ENCODE data around the gene DLGAP1.

DLGAP1 gene

DNA sequence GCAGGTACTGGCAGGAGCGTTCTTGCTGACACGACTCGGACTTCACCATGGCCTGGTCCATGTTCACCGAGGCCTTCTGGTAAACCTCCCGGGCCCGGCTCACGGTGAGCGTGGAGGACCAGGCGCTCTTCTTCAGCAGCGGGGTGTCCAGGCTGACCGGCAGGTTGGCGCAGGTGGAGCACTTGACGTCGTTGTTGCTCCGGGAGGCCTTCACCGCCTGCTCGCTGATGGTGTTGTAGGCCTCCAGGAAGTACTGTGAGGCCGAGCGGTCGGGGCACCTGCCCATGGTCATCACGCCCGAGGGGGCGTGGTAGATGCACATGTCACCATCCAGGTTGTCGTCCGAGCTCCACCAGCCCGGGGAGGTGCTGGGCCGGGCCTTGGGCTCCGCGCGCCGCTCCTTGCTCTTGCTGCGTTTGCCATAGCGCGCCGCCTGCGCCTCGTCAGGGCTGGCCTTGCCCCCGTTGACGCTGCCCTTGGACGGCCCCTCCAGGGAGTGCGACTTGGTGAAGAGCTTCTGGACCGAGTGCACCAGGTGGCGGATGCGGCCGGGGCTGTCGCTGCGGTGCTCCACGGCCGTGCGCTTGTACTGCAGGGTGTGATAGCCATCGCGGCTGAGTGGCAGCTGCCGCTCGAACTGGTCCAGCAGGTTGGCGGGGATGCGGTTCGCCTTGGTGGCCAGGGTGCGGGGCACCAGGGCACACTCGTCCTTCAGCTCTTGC lies 575.8 kb downstream of the DLGAP1 start:
- DNase-seq = no peak

- DNase-seq = no peak
Measured at GRCh38 chr18:3878401-3878800, 576.7 kb downstream of the DLGAP1 start.

DNA sequence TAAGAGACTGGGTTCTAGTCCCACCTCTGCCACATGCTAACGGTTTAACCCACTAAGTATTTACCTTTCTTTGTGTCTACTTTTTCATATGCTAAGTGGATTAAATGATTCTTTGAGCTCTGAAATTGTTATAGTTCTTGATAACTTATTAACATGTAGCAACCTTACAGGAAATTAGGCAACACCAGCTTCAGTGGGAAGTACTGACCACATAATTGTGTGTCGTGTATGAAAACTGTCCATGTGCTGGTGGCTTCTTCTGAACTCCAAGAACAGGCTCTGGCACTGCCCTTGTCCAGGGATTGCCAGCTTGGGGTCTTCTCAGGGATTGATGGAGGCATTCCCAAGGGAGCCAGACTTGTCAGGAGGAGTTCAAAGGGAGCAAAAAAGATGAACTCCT lies 577.4 kb downstream of the DLGAP1 start:
- no peak for DNase-seq

DNA sequence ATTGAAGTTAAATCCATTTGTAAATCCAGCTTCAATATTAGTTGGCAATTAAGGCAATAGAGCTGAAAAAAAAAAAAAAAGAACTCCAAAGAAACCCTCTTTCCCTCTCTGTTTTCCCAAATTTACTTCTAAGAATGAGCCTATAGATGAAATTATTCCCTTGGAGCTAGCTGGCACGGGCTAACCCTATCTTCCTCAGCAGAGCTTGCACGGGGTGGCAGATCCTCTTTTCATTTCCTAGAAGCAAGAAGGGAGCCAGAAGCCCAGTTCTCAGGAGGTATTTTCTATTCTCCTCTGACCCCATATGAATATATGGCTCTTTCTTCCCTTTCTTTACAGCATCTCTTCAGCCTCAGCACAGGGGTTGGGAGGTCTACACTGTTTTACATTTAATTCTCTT lies 579.1 kb downstream of the DLGAP1 start:
- DNase-seq = no peak

DNA sequence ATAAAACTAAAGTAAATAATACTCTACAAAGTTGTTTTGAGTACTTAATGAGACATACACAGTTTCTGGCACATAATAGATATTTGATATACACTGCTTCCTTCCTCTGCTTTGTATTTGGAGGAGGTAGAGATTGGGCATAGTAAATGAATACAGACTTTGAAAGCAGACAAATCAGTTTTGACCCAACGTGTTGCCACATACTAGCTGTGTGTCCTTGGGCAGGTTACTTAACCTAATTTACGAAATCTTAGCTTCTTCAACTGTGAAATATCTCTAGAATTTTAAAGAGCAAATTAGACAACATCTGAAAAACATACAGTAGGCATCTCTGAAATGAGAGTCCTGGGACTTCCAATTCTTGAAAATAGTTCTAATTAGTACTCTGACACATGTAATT lies 579.7 kb downstream of the DLGAP1 start:
- no peak for DNase-seq

- DNase-seq = no peak
Measured at GRCh38 chr18:3874581-3874980, 580.5 kb downstream of the DLGAP1 start.

DNA sequence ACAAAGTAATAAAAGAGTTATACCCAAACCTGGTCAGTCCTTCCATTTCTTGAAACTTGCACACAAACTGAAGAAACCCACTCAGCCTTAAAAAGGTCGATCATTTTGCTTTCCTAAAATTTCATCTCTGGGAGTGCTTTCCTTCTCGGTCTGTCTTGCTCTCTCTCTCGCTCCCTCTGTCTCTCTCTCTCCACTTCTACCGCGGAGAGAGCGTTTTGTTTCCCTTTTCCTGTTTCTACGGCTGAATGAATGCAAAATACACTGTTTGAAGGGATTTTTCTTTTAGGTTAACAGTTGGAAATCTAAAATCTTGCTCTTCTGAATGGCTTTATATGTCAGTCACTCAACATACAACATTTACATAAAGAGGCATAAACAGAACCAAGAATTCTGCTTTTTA lies 581.0 kb downstream of the DLGAP1 start:
- no peak for DNase-seq

GRCh38 chr18:3873698-3874097 lies 581.4 kb downstream of the DLGAP1 start:
- no peak for DNase-seq

DNA sequence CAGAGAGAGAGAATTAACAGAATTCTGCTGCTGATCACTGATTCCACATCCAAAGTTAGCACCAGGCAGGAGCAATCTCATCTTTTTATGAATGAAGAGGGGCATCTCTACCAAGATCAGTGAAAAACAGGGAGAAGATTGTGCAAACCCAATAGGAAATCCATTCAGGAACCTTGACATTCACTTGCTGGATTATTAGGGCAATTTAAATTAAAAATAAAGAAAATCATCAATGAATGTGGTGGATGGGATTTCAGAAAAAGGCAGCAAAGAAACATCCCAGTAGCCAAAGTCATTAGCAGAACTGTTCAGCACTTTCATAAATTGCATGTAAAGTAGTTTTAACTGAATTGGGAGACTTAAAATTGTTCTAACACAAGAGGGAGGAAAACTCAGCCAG lies 581.9 kb downstream of the DLGAP1 start:
- no peak for DNase-seq

GRCh38 chr18:3872641-3873040 lies 582.5 kb downstream of the DLGAP1 start:
- no peak for DNase-seq

GRCh38 chr18:3871687-3872086 lies 583.4 kb downstream of the DLGAP1 start:
- DNase-seq = no peak

GRCh38 chr18:3870914-3871313 lies 584.2 kb downstream of the DLGAP1 start:
- no peak for DNase-seq

GRCh38 chr18:3869848-3870247 lies 585.3 kb downstream of the DLGAP1 start:
- DNase-seq = no peak

DNA sequence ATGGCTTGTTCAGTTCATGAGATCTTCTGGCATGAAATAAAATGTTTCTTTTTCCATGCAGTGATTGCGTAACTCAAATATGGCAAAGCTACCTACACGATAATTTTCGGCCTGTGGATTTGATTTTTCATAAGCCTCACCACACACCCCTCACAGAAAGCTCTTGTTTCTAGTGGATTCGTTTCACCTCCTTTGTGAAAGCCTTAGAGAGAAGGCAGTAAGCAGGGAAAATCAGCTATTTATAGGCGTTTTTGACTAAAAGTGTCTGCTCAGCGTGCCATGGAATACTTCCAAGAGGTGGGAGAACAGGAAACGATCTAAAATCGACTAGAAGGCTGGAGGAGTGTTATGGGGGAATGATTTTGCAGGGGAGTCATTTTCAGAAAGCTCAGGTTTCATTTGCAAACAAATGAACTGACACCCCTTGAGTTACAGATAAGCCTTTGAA lies 587.2 kb downstream of the DLGAP1 start:
- no peak for DNase-seq

DNA sequence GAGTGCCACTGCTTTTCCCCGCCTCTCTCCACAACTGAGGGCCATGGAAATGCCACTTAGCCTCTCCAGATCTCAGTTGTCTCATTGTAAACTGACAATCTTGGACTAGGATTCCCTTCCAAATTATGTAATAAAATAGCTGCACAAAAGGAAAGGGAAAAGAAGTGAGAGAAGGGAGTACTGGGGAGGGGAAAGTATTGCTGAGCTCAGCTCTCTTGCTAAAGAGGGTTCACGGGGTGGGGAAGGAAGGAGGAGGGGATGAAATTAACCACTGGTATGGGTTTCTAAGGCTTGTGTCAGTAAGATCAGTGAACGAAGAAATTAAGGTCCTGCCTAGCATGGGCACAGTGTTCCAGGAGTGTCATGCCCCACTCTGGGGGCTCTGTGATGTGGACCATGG lies 587.9 kb downstream of the DLGAP1 start:
- no peak for DNase-seq

DNA sequence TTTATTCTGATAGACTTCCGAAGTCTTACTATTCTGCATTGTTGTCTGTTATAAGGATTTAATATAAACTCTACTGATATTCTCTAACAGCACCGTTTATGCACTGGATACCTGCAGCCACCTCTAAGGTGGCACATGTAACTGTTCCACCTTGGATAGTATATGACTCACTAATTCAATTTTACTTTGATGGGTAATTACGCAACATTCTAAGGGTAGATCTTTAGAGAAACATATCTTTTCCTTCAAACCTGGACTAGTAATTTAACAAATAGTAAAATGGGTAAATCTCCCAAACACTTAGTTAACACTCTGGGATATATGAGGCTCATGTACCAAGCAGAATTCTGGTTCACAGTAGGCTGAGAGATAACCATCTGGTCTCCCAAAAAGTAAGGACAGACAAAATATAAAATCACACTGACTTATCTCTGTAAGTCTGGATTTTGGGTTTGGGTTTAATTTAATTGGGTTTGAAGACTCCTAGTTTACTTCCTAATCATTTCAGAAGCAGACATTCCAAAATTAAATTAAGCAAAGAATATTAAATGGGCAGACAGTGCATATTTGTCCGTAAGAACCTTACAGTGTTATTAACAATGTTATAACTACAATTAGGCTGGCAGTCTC lies 590.3 kb downstream of the DLGAP1 start:
- no peak for DNase-seq

DNA sequence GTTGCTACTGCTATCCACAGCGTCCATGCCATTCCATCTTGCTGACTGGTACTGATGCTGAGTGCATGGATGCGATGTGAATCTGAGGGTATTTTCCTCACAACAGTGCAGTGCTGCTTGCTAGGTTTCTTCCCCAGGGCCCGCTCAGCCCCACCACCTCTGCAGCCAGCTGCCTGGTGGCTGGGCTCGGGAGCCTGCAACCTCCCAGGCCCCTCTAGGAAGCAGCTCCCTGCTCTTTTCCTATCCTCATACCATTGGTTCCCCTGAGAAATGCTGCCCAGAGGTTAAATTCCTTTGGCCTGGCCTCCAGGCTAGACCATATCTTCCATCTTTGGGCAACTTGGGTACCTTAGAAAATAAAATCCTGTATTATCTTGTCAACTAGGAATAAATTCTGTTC lies 591.5 kb downstream of the DLGAP1 start:
- no peak for DNase-seq

DNA sequence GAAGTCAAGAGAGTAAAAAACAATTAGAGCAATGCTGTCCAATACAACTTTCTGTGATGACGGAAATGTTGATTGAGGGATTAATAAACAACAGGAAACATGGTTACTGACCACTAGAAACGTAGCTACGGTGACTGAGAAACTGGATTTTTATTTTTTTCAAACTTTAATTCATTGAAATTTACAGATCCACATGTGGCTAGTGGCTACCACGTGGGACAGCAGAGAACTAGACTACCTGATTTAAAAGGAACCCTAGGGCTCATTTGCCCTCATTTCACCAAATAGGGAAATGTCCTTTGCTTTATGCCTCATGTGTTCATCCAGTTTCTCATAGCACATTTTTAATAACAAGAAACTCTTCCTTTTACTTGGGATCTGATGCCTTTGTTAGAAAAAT lies 592.1 kb downstream of the DLGAP1 start:
- no peak for DNase-seq

DNA sequence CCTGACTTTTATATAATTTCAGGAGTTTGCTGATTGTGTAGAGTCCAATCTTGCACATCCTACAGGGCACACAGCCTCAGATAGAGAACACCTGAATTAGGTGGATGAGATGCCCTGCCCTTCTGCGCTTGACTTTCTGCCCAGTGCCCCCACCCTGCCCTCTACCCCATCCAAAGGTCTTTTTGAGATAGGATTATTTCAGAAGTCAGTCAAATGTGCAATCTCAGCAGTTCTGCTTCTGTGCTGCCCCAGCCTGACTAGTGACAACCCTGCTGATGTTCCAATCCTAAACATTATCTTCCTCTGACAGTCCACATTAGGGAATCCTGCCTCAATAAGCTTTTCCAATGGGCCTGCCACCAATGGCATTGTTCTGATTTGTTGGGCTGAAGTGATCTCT lies 593.6 kb downstream of the DLGAP1 start:
- no peak for DNase-seq

DNA sequence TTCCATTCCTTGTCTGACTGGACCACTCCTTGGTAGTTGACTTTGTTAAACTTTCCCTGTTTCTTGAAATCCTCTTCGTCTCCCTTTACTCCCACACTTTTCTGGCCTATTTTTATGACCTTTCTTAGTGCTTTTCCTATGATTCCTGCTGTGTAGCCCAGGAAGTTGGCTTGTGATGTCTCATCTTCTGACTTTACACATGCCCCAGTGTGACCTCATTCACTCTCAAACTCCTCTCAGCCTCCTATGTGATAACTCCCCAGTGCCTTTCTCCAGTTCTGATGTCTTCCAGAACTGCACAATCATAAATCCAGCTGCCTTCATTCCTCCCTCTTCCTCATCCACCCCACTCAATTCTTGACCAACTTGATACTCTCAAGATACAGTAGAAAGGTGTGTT lies 597.6 kb downstream of the DLGAP1 start:
- DNase-seq = no peak

DNA sequence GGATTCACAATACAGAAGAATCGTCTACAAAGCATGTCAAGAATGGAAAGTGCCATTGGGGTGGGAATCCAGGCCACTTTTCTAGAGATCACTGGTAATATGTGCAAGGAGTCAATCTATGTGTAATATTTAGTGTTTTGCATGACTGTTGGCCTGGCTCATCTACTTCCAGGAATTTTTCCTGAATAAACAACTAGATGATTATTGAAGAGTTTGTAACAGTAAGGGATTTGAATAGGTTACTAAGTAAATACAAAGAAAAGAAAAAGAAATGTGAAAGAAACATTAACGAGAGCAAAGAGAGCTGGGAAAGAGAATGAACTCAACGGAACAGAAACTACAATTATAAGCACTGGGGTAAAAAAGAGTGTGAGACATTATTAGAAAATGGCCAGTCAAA lies 599.1 kb downstream of the DLGAP1 start:
- no peak for DNase-seq

GRCh38 chr18:3852321-3852720 lies 602.8 kb downstream of the DLGAP1 start:
- DNase-seq = no peak

- DNase-seq = no peak
Measured at GRCh38 chr18:3851159-3851558, 603.9 kb downstream of the DLGAP1 start.

GRCh38 chr18:3848316-3848715 lies 606.8 kb downstream of the DLGAP1 start:
- no peak for DNase-seq

DNA sequence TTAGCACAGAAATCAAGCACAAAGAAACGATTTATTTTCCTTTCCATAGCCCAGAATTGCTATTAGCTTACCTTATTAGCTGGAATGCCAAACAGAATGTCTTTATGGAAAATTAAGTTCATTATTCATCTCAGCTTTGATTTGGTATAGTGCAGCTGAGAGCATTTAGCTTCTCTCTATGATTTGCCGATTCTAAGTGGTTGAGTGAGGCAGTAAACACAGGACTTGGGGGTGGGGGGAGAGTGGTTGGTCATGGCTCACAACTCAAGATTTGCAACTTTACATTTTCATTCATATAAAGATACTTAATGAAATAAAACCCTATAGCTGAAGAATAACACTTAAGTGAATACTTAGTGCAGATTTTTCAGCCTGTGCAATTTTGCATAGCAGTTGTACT lies 609.9 kb downstream of the DLGAP1 start:
- no peak for DNase-seq

Measured in activated CD8-positive, alpha-beta memory T cell treated with anti-CD3 and anti-CD28 coated beads, Interleukin-2, amount 50 U/mL, for 4 hours (primary cell).